Neuronal stem cell (in vitro differentiated cells): ENCODE data around the gene LRMDA.

Experiments used
- DNase-seq: peaks from one replicate; pipeline ENCODE4 v3.0.0-alpha.2; 2013; ENCODE audit warnings: low spot score
- H2AFZ ChIP-seq: one replicate; pipeline ENCODE4 v1.6.1; 2013; ENCODE audit warnings: mild to moderate bottlenecking, low read length, inconsistent platforms
- H2AK5ac ChIP-seq: 2 replicates; pipeline ENCODE4 v1.6.1; 2013; ENCODE audit warnings: low read depth, mild to moderate bottlenecking, inconsistent platforms, low read length, moderate library complexity, mixed read lengths
- H2BK120ac ChIP-seq: 2 replicates; pipeline ENCODE4 v1.6.1; 2013; ENCODE audit warnings: low read depth, mild to moderate bottlenecking, inconsistent platforms, low read length, moderate library complexity, mixed read lengths
- H2BK12ac ChIP-seq: one replicate; pipeline ENCODE4 v1.6.1; 2013; ENCODE audit warnings: low read length, inconsistent platforms
- H2BK15ac ChIP-seq: 2 replicates; pipeline ENCODE4 v1.6.1; 2013; ENCODE audit warnings: mild to moderate bottlenecking, low read length, inconsistent platforms, mixed read lengths
- H2BK5ac ChIP-seq: one replicate; pipeline ENCODE4 v1.6.1; 2013; ENCODE audit warnings: inconsistent platforms, mild to moderate bottlenecking, low read length, moderate library complexity
- H3K14ac ChIP-seq: one replicate; pipeline ENCODE4 v1.6.1; 2013; ENCODE audit warnings: low read length, inconsistent platforms
- H3K18ac ChIP-seq: 2 replicates; pipeline ENCODE4 v1.6.1; 2013; ENCODE audit warnings: low read length, inconsistent platforms
- H3K23ac ChIP-seq: 2 replicates; pipeline ENCODE4 v1.6.1; 2013; ENCODE audit warnings: low read depth, mild to moderate bottlenecking, mixed read lengths, low read length, inconsistent platforms; ENCODE audit not compliant: poor library complexity
- H3K27ac ChIP-seq: replicated peaks from 3 replicates; pipeline ENCODE4 v1.5.1; 2013; ENCODE audit warnings: low read length, inconsistent platforms
- H3K27me3 ChIP-seq, 3 experiments: 2 replicates each; pipeline ENCODE4 v1.6.1; 2013; ENCODE audit warnings: low read length in 3 of 3, mild to moderate bottlenecking in 2 of 3, inconsistent platforms in 1 of 3, low read depth in 1 of 3, mixed read lengths in 1 of 3, moderate library complexity in 1 of 3; ENCODE audit not compliant: control insufficient read depth in 3 of 3, insufficient read depth in 3 of 3
- H3K36me3 ChIP-seq, 2 donors: replicated peaks in 1 of 2; 2 replicates each; pipeline ENCODE4 v1.6.1; 2013; ENCODE audit warnings: low read length in 2 of 2; ENCODE audit not compliant: control insufficient read depth in 2 of 2, insufficient read depth in 2 of 2
- H3K4ac ChIP-seq: 2 replicates; pipeline ENCODE4 v1.6.1; 2013; ENCODE audit warnings: inconsistent platforms, mild to moderate bottlenecking, low read length, moderate library complexity
- H3K4me1 ChIP-seq, 2 donors: 1 replicate in 1 of 2; 2 replicates in 1 of 2; pipeline ENCODE4 v1.6.1; 2013; ENCODE audit warnings: low read length in 2 of 2, low read depth in 1 of 2; ENCODE audit not compliant: control insufficient read depth in 2 of 2, insufficient read depth in 1 of 2
- H3K4me2 ChIP-seq: one replicate; pipeline ENCODE4 v1.6.1; 2013; ENCODE audit warnings: mild to moderate bottlenecking, low read length, inconsistent platforms; ENCODE audit not compliant: insufficient read depth, poor library complexity, severe bottlenecking
- H3K4me3 ChIP-seq, 2 donors: 2 replicates each; pipeline ENCODE4 v1.5.1; 2013; ENCODE audit warnings: low read length in 2 of 2, mild to moderate bottlenecking in 2 of 2, inconsistent platforms in 1 of 2, moderate library complexity in 1 of 2
- H3K79me1 ChIP-seq: one replicate; pipeline ENCODE4 v1.6.1; 2013; ENCODE audit warnings: low read depth, mild to moderate bottlenecking, inconsistent platforms, low read length, moderate library complexity
- H3K9ac ChIP-seq: one replicate; pipeline ENCODE4 v1.6.1; 2013; ENCODE audit warnings: mild to moderate bottlenecking, low read depth, low read length, inconsistent platforms; ENCODE audit not compliant: poor library complexity
- H3K9me3 ChIP-seq, 2 donors: replicated peaks in 1 of 2; 2 replicates each; pipeline versions ENCODE3 to v1.6.1; 2013; ENCODE audit warnings: low read length in 2 of 2, mild to moderate bottlenecking in 2 of 2, inconsistent platforms in 1 of 2, low read depth in 1 of 2, mixed read lengths in 1 of 2, moderate library complexity in 1 of 2; ENCODE audit not compliant: control insufficient read depth in 2 of 2, insufficient read depth in 1 of 2
- H4K8ac ChIP-seq: one replicate; pipeline ENCODE4 v1.6.1; 2013; ENCODE audit warnings: low read depth, mild to moderate bottlenecking, inconsistent platforms, low read length, moderate library complexity
- H4K91ac ChIP-seq: one replicate; pipeline ENCODE4 v1.6.1; 2013; ENCODE audit warnings: low read length, low read depth, mild to moderate bottlenecking, inconsistent platforms; ENCODE audit not compliant: poor library complexity
- WGBS, 2 donors: extraction: QIAGEN DNeasy Blood & Tissue Kit; methylation state at CpG; one replicate each; pipeline ENCODE4 v1.1.7; 2013; ENCODE audit warnings: missing lambda C conversion rate in 2 of 2, mixed read lengths in 1 of 2; ENCODE audit not compliant: insufficient read length in 2 of 2, insufficient replicate concordance in 1 of 2; ENCODE audit errors: extremely low coverage in 2 of 2; 5-methylcytosine and 5-hydroxymethylcytosine counted together

LRMDA gene

DNA sequence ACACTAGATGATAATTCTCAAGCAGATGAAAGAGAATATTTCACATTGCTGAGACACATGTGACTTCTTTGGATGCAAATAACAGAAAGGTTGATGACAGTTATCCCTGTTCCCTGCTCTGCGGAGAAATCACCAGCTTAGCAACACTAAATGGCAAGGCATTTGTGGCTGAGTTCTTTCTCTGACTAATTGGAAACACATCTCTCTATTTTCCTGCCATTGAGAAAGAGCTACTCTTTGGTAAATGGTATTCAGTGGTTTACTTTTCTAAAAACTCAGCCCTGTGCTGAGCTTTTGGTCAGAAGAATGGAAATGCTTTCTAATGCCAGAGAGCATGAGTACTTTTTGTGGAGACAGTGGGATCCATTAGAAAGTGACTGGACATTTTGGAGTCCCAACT lies 771.4 kb downstream of the LRMDA start:
- no peaks in the 10 kb centered on the region for H3K27me3 ChIP-seq
- H2BK120ac ChIP-seq = no peak overlapping the region
- no peak overlapping the region for H3K14ac ChIP-seq
- H2AK5ac ChIP-seq = no peak overlapping the region
- H3K4me3 ChIP-seq = no peak overlapping the region
- no peak for DNase-seq
- no peak overlapping the region for H2BK12ac ChIP-seq
- H3K4me2 ChIP-seq = no peak overlapping the region
- WGBS, 2 donors = no CpG with 5 or more reads among the region's 1 CpG
- H3K4me1 ChIP-seq = peaks cover 0 to 5% of the 10 kb centered on the region in 2 donors
- H4K8ac ChIP-seq = no peak overlapping the region
- no peak overlapping the region for H3K9ac ChIP-seq
- no peak overlapping the region for H2AFZ ChIP-seq
- no peak overlapping the region for H2BK15ac ChIP-seq
- no peaks in the 10 kb centered on the region for H3K79me1 ChIP-seq
- H3K18ac ChIP-seq = no peak overlapping the region
- H3K27ac ChIP-seq = peak overlapping the region; percentile 50
- no peak overlapping the region for H4K91ac ChIP-seq
- no peaks in the 10 kb centered on the region for H3K9me3 ChIP-seq
- H3K23ac ChIP-seq = no peak overlapping the region
- H2BK5ac ChIP-seq = no peak overlapping the region
- no peaks in the 10 kb centered on the region for H3K36me3 ChIP-seq
- no peak overlapping the region for H3K4ac ChIP-seq

DNA sequence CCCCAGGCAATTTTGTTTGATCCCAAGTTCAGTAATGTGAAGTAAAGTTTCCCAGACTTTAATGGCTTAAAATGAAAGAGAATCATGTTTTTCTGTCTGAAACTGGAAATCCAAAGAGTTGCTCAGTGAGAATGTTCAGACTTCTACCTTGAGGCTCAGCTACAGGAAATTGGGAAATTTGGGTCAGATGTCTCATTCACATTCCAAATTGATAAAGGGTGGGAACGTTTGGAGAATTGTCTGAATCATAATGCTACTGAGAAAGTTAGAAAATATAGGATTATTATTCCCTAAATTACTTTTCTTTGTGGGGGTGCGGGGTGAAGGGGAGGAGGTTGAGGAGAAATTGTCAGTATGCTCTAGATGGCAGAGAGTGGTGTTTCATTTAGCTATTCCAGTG lies 773.9 kb downstream of the LRMDA start:
- H3K27ac ChIP-seq = no peak overlapping the region
- no peak overlapping the region for H3K9ac ChIP-seq
- H4K8ac ChIP-seq = no peak overlapping the region
- no peak overlapping the region for H3K14ac ChIP-seq
- no peak overlapping the region for H4K91ac ChIP-seq
- H3K36me3 ChIP-seq = no peaks in the 10 kb centered on the region
- no peak overlapping the region for H3K4me3 ChIP-seq
- H2BK12ac ChIP-seq = no peak overlapping the region
- no peak overlapping the region for H3K4ac ChIP-seq
- no peak overlapping the region for H3K4me2 ChIP-seq
- H3K27me3 ChIP-seq = no peaks in the 10 kb centered on the region
- H2BK120ac ChIP-seq = no peak overlapping the region
- H3K23ac ChIP-seq = no peak overlapping the region
- no peak overlapping the region for H2AFZ ChIP-seq
- no CpG with 5 or more reads among the region's 2 CpGs for whole genome bisulfite sequencing, 2 donors
- H2BK5ac ChIP-seq = no peak overlapping the region
- H3K79me1 ChIP-seq = no peaks in the 10 kb centered on the region
- H2AK5ac ChIP-seq = no peak overlapping the region
- H3K18ac ChIP-seq = no peak overlapping the region
- DNase-seq = no peak
- no peak overlapping the region for H2BK15ac ChIP-seq
- no peaks in the 10 kb centered on the region for H3K9me3 ChIP-seq
- H3K4me1 ChIP-seq = peaks cover 0 to 6% of the 10 kb centered on the region in 2 donors

DNA sequence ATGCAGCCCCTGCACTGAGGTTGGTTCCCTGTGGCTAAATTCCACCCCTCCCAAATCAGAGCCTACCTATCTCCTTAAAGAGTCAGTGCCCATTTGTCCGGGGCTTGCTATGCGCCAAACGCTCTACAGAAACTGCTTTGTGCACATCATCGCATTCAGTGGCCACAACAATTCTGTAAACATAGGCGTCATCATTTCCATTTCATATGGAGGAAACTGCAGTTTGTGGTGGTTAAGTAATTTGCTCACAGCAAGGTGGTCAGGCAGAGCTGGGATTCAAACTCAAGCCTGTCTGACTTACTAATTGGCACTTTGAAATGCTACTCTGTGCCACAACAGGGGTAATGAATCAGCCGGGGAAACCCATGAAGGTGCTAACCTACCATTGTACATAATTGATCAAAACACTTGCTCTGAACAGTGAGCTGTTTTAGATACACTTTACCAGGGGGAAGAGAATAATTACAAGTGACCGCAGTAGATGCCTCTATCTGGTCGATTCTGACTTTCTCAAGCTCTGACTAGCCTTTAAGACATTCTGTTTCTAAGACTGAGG lies 775.5 kb downstream of the LRMDA start:
- no CpG with 5 or more reads among the region's 8 CpGs for WGBS, 2 donors
- Histone ChIP-seq H3K23ac (no peak overlapping the region), H3K9ac (no peak overlapping the region), H2BK12ac (no peak overlapping the region), H3K9me3 (no peaks in the 10 kb centered on the region), H2AK5ac (no peak overlapping the region), H3K4me2 (no peak overlapping the region), H3K36me3 (no peaks in the 10 kb centered on the region), H3K27me3 (no peaks in the 10 kb centered on the region), H3K27ac (no peak overlapping the region), H2AFZ (peak overlapping the region; percentile 38), H3K14ac (no peak overlapping the region), H3K4me1 (peaks cover 0 to 6% of the 10 kb centered on the region in 2 donors), H2BK120ac (no peak overlapping the region), H3K4me3 (no peak overlapping the region), H4K8ac (no peak overlapping the region), H2BK5ac (no peak overlapping the region), H4K91ac (no peak overlapping the region), H3K4ac (no peak overlapping the region), H3K18ac (no peak overlapping the region), H3K79me1 (no peaks in the 10 kb centered on the region), H2BK15ac (no peak overlapping the region)
- no peak for DNase-seq

DNA sequence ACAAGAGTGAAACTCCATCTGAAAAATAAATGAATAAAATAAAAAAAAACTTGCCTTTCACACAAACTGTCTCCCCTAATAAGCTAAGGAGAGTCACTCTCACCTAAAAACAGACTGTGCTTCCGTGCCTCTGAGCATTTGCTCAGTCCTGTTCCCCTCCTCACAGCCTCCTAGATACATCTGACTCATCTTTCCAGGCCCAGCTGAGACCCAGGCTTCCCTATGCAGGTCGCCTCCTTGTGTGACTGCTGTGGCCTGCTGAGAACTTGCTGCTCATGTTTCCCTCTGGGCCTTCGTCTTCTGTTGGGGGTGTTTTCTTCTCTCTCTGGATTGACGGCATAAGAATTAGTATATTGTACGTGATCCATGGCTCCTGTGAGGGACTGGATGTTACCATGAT lies 777.7 kb downstream of the LRMDA start:
- no CpG with 5 or more reads among the region's 5 CpGs for WGBS, 2 donors
- peaks cover 0 to 2% of the 10 kb centered on the region in 2 donors for H3K4me1 ChIP-seq
- H4K8ac ChIP-seq = no peak overlapping the region
- no peak overlapping the region for H2BK120ac ChIP-seq
- H3K9ac ChIP-seq = no peak overlapping the region
- no peaks in the 10 kb centered on the region for H3K79me1 ChIP-seq
- H3K23ac ChIP-seq = no peak overlapping the region
- H3K4ac ChIP-seq = no peak overlapping the region
- H2BK15ac ChIP-seq = no peak overlapping the region
- H3K4me2 ChIP-seq = no peak overlapping the region
- H2AK5ac ChIP-seq = no peak overlapping the region
- H2BK5ac ChIP-seq = no peak overlapping the region
- H3K14ac ChIP-seq = no peak overlapping the region
- no peak overlapping the region for H2AFZ ChIP-seq
- H4K91ac ChIP-seq = no peak overlapping the region
- no peak overlapping the region for H2BK12ac ChIP-seq
- no peak overlapping the region for H3K18ac ChIP-seq
- H3K27me3 ChIP-seq = no peaks in the 10 kb centered on the region
- H3K36me3 ChIP-seq = no peaks in the 10 kb centered on the region
- H3K27ac ChIP-seq = no peak overlapping the region
- no peak overlapping the region for H3K4me3 ChIP-seq
- no peak for DNase-seq
- no peaks in the 10 kb centered on the region for H3K9me3 ChIP-seq
